Stomach (tissue), 9 donors: Measurements from ENCODE around the gene BHLHE23. TPM values are rescaled to one million over a fixed set of nuclear protein-coding genes. Genes with fewer than 3 reads are reported as not detected.

ENCODE experiments used
- DNase-seq, 2 donors: peaks; one replicate each; pipeline versions ENCODE4 v3.0.0 to v3.0.0-alpha.2; 2013 to 2019
- H3K27ac ChIP-seq, 5 donors: fragments of 200-600 bp in 4 of 5; sonication (generic) in 4 of 5; one replicate each; pipeline ENCODE4 v1.5.1; 2013 to 2019; ENCODE audit warnings: mild to moderate bottlenecking in 1 of 5, moderate library complexity in 1 of 5
- H3K27me3 ChIP-seq, 3 donors: fragments of 200-600 bp; sonication (generic); one replicate each; pipeline ENCODE4 v1.5.1; 2017 to 2019; ENCODE audit warnings: mixed run types in 1 of 3
- H3K36me3 ChIP-seq, 4 donors: fragments of 200-600 bp; sonication (generic); 1 replicate in 3 of 4; 2 replicates in 1 of 4; pipeline ENCODE4 v1.5.1; 2016 to 2019
- H3K4me1 ChIP-seq, 4 donors: fragments of 200-600 bp; sonication (generic); one replicate each; pipeline ENCODE4 v1.5.1; 2016 to 2019
- H3K4me3 ChIP-seq, 4 donors: fragments of 200-600 bp; sonication (generic) in 3 of 4; one replicate each; pipeline ENCODE4 v1.5.1; 2016 to 2019; ENCODE audit warnings: mild to moderate bottlenecking in 1 of 4
- H3K9me3 ChIP-seq, 4 donors: fragments of 200-600 bp; sonication (generic); one replicate each; pipeline ENCODE4 v1.5.1; 2016 to 2019
- EP300 ChIP-seq: sonication (generic); formaldehyde crosslinking; IDR thresholded peaks from one replicate; pipeline ENCODE4 v1.6.1; 2017; ENCODE audit warnings: antibody characterized with exemption
- POLR2A ChIP-seq, 4 donors: fragments of 450-650 bp; IDR thresholded peaks; one replicate each; pipeline ENCODE4 v1.6.1; 2016; ENCODE audit warnings: antibody characterized with exemption in 4 of 4, control low read depth in 2 of 4, mild to moderate bottlenecking in 1 of 4, moderate library complexity in 1 of 4
- POLR2AphosphoS5 ChIP-seq, 3 donors: sonication (generic); formaldehyde crosslinking; IDR thresholded peaks; one replicate each; pipeline ENCODE4 v1.6.1; 2016; ENCODE audit warnings: antibody characterized with exemption in 3 of 3
- WGBS, 5 donors: extraction: QIAGEN DNeasy Blood & Tissue Kit in 3 of 5; methylation state at CpG; one replicate each; pipeline versions ENCODE4 v1.1.5 to v1.1.7; 2013 to 2018; 5-methylcytosine and 5-hydroxymethylcytosine counted together
- intact Hi-C: fragments of 100-400 bp; cut with DNase I; formaldehyde crosslinking; loops from one replicate; pipeline ENCODE4 v1.15.1; 2023; ENCODE audit warnings: low total_unique reads
- polyA plus RNA-seq, 3 donors: library from polyadenylated mRNA; stranded (reverse); fragments of 200-250 nt; gene quantifications; one replicate each; pipeline ENCODE4 v1.2.3, GENCODE V29; 2013
- total RNA-seq, 5 donors: library from RNA; depleted of rRNA; stranded (reverse); fragments of >200 nt; gene quantifications; one replicate each; pipeline versions ENCODE4 v1.1.0 to v1.2.3, GENCODE V29; 2014 to 2016
- TF ChIP-seq, protein P1 (sequence below), 7 experiments: fragments of 450-650 bp in 4 of 7; fragments of 200-600 bp in 3 of 7; sonication (generic) in 3 of 7; IDR thresholded peaks; one replicate each; pipeline ENCODE4 v1.5.1; 2016 to 2019; ENCODE audit warnings: antibody characterized with exemption in 7 of 7, control low read depth in 2 of 7, mild to moderate bottlenecking in 1 of 7
- donor health status: healthy with polysubstance abuse.
- donor health status: Bipolar disorder and iron deficiency.
- donor health status: healthy.

The BHLHE23 gene
- total and polyA plus RNA-seq, 8 donors: 0.55 TPM; not detected in 7

DNA sequence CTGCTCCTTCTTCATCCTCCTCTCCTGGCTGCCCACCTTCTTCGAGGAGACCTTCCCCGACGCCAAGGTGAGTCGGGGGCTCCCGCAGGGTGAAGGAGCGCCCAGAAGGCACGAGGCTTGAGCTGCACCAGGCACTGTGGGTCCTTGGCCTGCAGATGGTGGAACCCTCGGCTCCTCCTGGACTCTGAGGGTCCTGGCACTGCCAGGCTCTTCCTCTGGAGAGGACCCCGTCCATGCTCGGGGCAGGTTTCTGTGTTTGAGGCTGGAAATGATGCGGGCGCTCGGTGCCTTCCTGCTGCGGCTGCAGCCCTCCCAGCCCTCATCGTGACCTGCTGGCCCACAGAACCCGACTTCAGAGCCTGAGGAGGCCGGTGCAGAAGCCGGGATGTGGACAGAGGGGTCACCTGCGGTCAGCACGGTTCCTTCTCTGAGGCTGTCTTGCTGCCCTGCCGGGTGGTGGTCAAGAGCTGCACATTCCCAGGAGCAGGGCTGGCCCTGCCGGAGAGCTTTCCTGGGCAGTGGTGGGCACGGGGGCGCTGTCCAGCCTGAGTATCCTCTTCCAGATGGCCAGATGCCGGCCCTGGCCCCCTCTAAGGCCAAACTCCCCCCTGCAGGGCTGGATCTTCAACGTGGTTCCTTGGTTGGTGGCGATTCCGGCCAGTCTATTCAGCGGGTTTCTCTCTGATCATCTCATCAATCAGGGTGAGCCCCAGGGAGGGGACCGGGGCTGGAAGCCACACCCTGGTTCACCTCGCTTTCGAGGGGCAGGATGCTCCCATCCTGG, 43.0 kb downstream of the BHLHE23 start:
- no peak for DNase-seq
- Histone ChIP-seq H3K9me3 (no peaks in the 10 kb centered on the region), H3K4me3 (no peak overlapping the region), H3K36me3 (peaks cover 0 to 84% (median 39%) of the 10 kb centered on the region in 4 donors), H3K27me3 (peaks cover 0 to 12% (median 2%) of the 10 kb centered on the region in 3 donors), H3K27ac (no peak overlapping the region), H3K4me1 (no peaks in the 10 kb centered on the region)
- 86 to 93% (median 89%) methylated on average over 26 to 32 of the region's 32 CpGs for WGBS, 5 donors
- TF ChIP-seq, protein P1, sequence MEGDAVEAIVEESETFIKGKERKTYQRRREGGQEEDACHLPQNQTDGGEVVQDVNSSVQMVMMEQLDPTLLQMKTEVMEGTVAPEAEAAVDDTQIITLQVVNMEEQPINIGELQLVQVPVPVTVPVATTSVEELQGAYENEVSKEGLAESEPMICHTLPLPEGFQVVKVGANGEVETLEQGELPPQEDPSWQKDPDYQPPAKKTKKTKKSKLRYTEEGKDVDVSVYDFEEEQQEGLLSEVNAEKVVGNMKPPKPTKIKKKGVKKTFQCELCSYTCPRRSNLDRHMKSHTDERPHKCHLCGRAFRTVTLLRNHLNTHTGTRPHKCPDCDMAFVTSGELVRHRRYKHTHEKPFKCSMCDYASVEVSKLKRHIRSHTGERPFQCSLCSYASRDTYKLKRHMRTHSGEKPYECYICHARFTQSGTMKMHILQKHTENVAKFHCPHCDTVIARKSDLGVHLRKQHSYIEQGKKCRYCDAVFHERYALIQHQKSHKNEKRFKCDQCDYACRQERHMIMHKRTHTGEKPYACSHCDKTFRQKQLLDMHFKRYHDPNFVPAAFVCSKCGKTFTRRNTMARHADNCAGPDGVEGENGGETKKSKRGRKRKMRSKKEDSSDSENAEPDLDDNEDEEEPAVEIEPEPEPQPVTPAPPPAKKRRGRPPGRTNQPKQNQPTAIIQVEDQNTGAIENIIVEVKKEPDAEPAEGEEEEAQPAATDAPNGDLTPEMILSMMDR (IDR thresholded peaks at IDR 0.05): no peak
- TF ChIP-seq POLR2A (IDR thresholded peaks at IDR 0.05): no peak
- intact Hi-C loops: no loop called here

GRCh38 chr20:62962891-62963613, 43.7 kb downstream of the BHLHE23 start:
- no peak overlapping the region for H3K4me3 ChIP-seq
- TF ChIP-seq, protein P1 (IDR thresholded peaks at IDR 0.05): no peak
- no peak for TF ChIP-seq POLR2A (IDR thresholded peaks at IDR 0.05)
- no peak for TF ChIP-seq POLR2AphosphoS5 (IDR thresholded peaks at IDR 0.05)
- no peak for TF ChIP-seq EP300
- peaks cover 0 to 92% (median 42%) of the 10 kb centered on the region in 4 donors for H3K36me3 ChIP-seq
- DNase-seq: no peak
- H3K9me3 ChIP-seq: no peaks in the 10 kb centered on the region
- H3K27me3 ChIP-seq: peaks cover 0 to 7% (median 0%) of the 10 kb centered on the region in 3 donors
- H3K27ac ChIP-seq: no peak overlapping the region
- intact Hi-C loops: no loop called here
- H3K4me1 ChIP-seq: no peaks in the 10 kb centered on the region
- 87 to 96% (median 91%) methylated on average over 22 to 32 of the region's 32 CpGs for WGBS, 5 donors

- Histone ChIP-seq H3K9me3 (no peaks in the 10 kb centered on the region), H3K27ac (no peak overlapping the region), H3K36me3 (peaks cover 0 to 92% (median 46%) of the 10 kb centered on the region in 4 donors), H3K4me1 (no peaks in the 10 kb centered on the region), H3K4me3 (no peak overlapping the region), H3K27me3 (no peaks in the 10 kb centered on the region)
- 92 to 96% (median 95%) methylated on average over 18 to 30 of the region's 30 CpGs for WGBS, 5 donors
- intact Hi-C loops: no loop called here
- DNase-seq: no peak
- TF ChIP-seq POLR2AphosphoS5 (IDR thresholded peaks at IDR 0.05) (no peak), EP300 (no peak), POLR2A (IDR thresholded peaks at IDR 0.05) (no peak)
- TF ChIP-seq, protein P1 (IDR thresholded peaks at IDR 0.05): no peak
Observed at GRCh38 chr20:62962221-62962879, 44.4 kb downstream of the BHLHE23 start.

- Histone ChIP-seq H3K4me3 (no peak overlapping the region), H3K27ac (no peak overlapping the region), H3K9me3 (no peaks in the 10 kb centered on the region), H3K27me3 (no peaks in the 10 kb centered on the region), H3K36me3 (peaks cover 0 to 92% (median 48%) of the 10 kb centered on the region in 4 donors), H3K4me1 (no peaks in the 10 kb centered on the region)
- no peak for TF ChIP-seq POLR2A (IDR thresholded peaks at IDR 0.05)
- no peak for DNase-seq
- 93 to 94% (median 93%) methylated on average over 8 of the region's 8 CpGs for WGBS, 5 donors
- intact Hi-C loops: no loop called here
Observed at GRCh38 chr20:62961799-62962198, 45.0 kb downstream of the BHLHE23 start.
